Measurements from ENCODE around the gene DDR1. TPM values are rescaled to one million over a fixed set of nuclear protein-coding genes. Genes with fewer than 3 reads are reported as not detected.

Gene DDR1
- total RNA-seq, 2 donors from 2014 or later, result 140 to 151 TPM

GRCh38 chr6:30940361-30940986, 56.2 kb downstream of the DDR1 start, which contains the start of gene MUCL3:
MUCL3 (plus strand) TSS chr6:30940973; CDS start chr6:30941000, 27 bp downstream.
- no peak for TF ChIP-seq CTCF (conservative IDR thresholded peaks at IDR 0.05)
- Mint-ChIP-seq H3K4me3 (no peak within 1 kb of the TSS), H3K9me3 (no peaks in the 10 kb centered on the region), H3K27ac (no peak within 1 kb of the TSS), H3K36me3 (ENCODE audit: low read depth) (no peaks in the 10 kb centered on the region), H3K4me1 (peaks cover 16% of the 10 kb centered on the region), H3K27me3 (ENCODE audit: insufficient read depth) (peaks cover 8% of the 10 kb centered on the region)
- 85 to 88% methylated on average over 8 to 16 of the region's 16 CpGs for WGBS, 2 experiments (ENCODE audit: insufficient coverage in 1 of 2, insufficient read length in 1 of 2)
- Histone ChIP-seq H3K27ac (ENCODE audit: low read depth, low read length) (no peak within 1 kb of the TSS), H3K36me3 (ENCODE audit: control insufficient read depth, insufficient read depth, low read length) (no peaks in the 10 kb centered on the region), H3K4me1 (ENCODE audit: control insufficient read depth, insufficient read depth, low read length) (no peaks in the 10 kb centered on the region), H3K9ac (ENCODE audit: extremely low read depth, low read length, poor library complexity, severe bottlenecking) (no peak within 1 kb of the TSS), H3K4me3 (ENCODE audit: low read length) (no peak within 1 kb of the TSS), H3K9me3 (ENCODE audit: control insufficient read depth, low read length) (no peaks in the 10 kb centered on the region), H3K27me3 (ENCODE audit: control insufficient read depth, insufficient read depth, low read length, poor library complexity, severe bottlenecking) (no peaks in the 10 kb centered on the region)
- no peak for DNase-seq

- peak; percentile 98 for DNase-seq
- Mint-ChIP-seq H3K27ac (peak overlapping the region; percentile 52), H3K9me3 (no peaks in the 10 kb centered on the region), H3K36me3 (ENCODE audit: low read depth) (no peaks in the 10 kb centered on the region), H3K4me3 (no peak overlapping the region), H3K4me1 (peaks cover 22% of the 10 kb centered on the region), H3K27me3 (ENCODE audit: insufficient read depth) (peaks cover 8% of the 10 kb centered on the region)
- H3K36me3 ChIP-seq (ENCODE audit: control insufficient read depth, insufficient read depth, low read length), result no peaks in the 10 kb centered on the region
- no peaks in the 10 kb centered on the region for H3K4me1 ChIP-seq (ENCODE audit: control insufficient read depth, insufficient read depth, low read length)
- 34 to 35% methylated on average over 10 to 15 of the region's 15 CpGs for WGBS, 2 experiments (ENCODE audit: insufficient coverage in 1 of 2, insufficient read length in 1 of 2)
- no peak overlapping the region for H3K4me3 ChIP-seq (ENCODE audit: low read length)
- no peak overlapping the region for H3K9ac ChIP-seq (ENCODE audit: extremely low read depth, low read length, poor library complexity, severe bottlenecking)
- no peak overlapping the region for H3K27ac ChIP-seq (ENCODE audit: low read depth, low read length)
- no peaks in the 10 kb centered on the region for H3K9me3 ChIP-seq (ENCODE audit: control insufficient read depth, low read length)
- TF ChIP-seq CTCF (conservative IDR thresholded peaks at IDR 0.05), result peak; percentile 73
- no peaks in the 10 kb centered on the region for H3K27me3 ChIP-seq (ENCODE audit: control insufficient read depth, insufficient read depth, low read length, poor library complexity, severe bottlenecking)
Measured at GRCh38 chr6:30942338-30943060, 58.2 kb downstream of the DDR1 start.

GRCh38 chr6:30944051-30944450, 59.7 kb downstream of the DDR1 start:
- no peak overlapping the region for H3K9ac ChIP-seq (ENCODE audit: extremely low read depth, low read length, poor library complexity, severe bottlenecking)
- H3K36me3 Mint-ChIP-seq (ENCODE audit: low read depth), result no peaks in the 10 kb centered on the region
- peaks cover 29% of the 10 kb centered on the region for H3K4me1 Mint-ChIP-seq
- no peak for TF ChIP-seq CTCF (conservative IDR thresholded peaks at IDR 0.05)
- no peak overlapping the region for H3K4me3 Mint-ChIP-seq
- H3K36me3 ChIP-seq (ENCODE audit: control insufficient read depth, insufficient read depth, low read length), result no peaks in the 10 kb centered on the region
- H3K27ac ChIP-seq (ENCODE audit: low read depth, low read length), result no peak overlapping the region
- no peaks in the 10 kb centered on the region for H3K9me3 ChIP-seq (ENCODE audit: control insufficient read depth, low read length)
- peaks cover 9% of the 10 kb centered on the region for H3K27me3 Mint-ChIP-seq (ENCODE audit: insufficient read depth)
- DNase-seq, result no peak
- no peak overlapping the region for H3K27ac Mint-ChIP-seq
- 92 to 93% methylated on average over 4 of the region's 4 CpGs for WGBS, 2 experiments (ENCODE audit: insufficient coverage in 1 of 2, insufficient read length in 1 of 2)
- no peaks in the 10 kb centered on the region for H3K27me3 ChIP-seq (ENCODE audit: control insufficient read depth, insufficient read depth, low read length, poor library complexity, severe bottlenecking)
- H3K4me3 ChIP-seq (ENCODE audit: low read length), result no peak overlapping the region
- no peaks in the 10 kb centered on the region for H3K9me3 Mint-ChIP-seq
- no peaks in the 10 kb centered on the region for H3K4me1 ChIP-seq (ENCODE audit: control insufficient read depth, insufficient read depth, low read length)
